Measurements from ENCODE around the gene CRYGB. TPM values are rescaled to one million over a fixed set of nuclear protein-coding genes. Genes with fewer than 3 reads are reported as not detected.

The CRYGB gene
- total and polyA plus RNA-seq, 2 of the 4 experiments (the other 2 are of a cell fraction): not detected

- H3K4me3 ChIP-seq (ENCODE audit: insufficient read depth, low read depth, low read length): no peak overlapping the region
- no peaks in the 10 kb centered on the region for H3K79me1 ChIP-seq (ENCODE audit: low read depth in 1 of 2, low read length in 2 of 2)
- H3K9me3 ChIP-seq (ENCODE audit: control insufficient read depth, insufficient read depth, low read length): no peaks in the 10 kb centered on the region
- H3K4me2 ChIP-seq (ENCODE audit: low read depth, low read length): no peak overlapping the region
- no peaks in the 10 kb centered on the region for H4K20me1 ChIP-seq (ENCODE audit: insufficient read depth, low read length)
- H4K91ac ChIP-seq (ENCODE audit: insufficient read depth, low read depth, low read length): no peak overlapping the region
- H2AFZ ChIP-seq (replicated peaks; ENCODE audit: low read length, poor library complexity): no peak overlapping the region
- no peaks in the 10 kb centered on the region for H3K9me1 ChIP-seq (ENCODE audit: insufficient read depth, low read length)
- peaks cover 2% of the 10 kb centered on the region for H3K27me3 ChIP-seq (ENCODE audit: control insufficient read depth, insufficient read depth, low read length)
- no peak overlapping the region for H3K27ac ChIP-seq (ENCODE audit: insufficient read depth, low read length)
- no peak overlapping the region for H3K4ac ChIP-seq (ENCODE audit: low read depth, low read length)
- H4K5ac ChIP-seq (ENCODE audit: low read depth, low read length): no peak overlapping the region
- H2BK120ac ChIP-seq (ENCODE audit: low read depth, low read length): no peak overlapping the region
- in situ Hi-C loops (cut with MboI; ENCODE audit: low sequenced_read_pairs) (no loop called here), dilution Hi-C loops (cut with HindIII; ENCODE audit: low sequenced_read_pairs, unreplicated experiment) (no loop called here), intact Hi-C loops (cut with micrococcal nuclease) (no loop called here)
- no peak overlapping the region for H3K56ac ChIP-seq (ENCODE audit: extremely low read depth, insufficient read depth, low read length)
- no peak overlapping the region for H2AK9ac ChIP-seq (replicated peaks; ENCODE audit: low read depth, low read length, poor library complexity)
- ATAC-seq (ENCODE audit: low read depth) (no peak), DNase-seq (no peak)
- H3K23ac ChIP-seq (ENCODE audit: low read depth, low read length): no peak overlapping the region
- no CpG with 5 or more reads among the region's 2 CpGs for WGBS, 2 experiments (ENCODE audit: extremely low coverage in 2 of 2, insufficient read length in 1 of 2)
- H2BK15ac ChIP-seq (ENCODE audit: low read depth, low read length): no peak overlapping the region
- no peak overlapping the region for H3K14ac ChIP-seq (replicated peaks; ENCODE audit: low read depth, low read length)
- H2BK20ac ChIP-seq (ENCODE audit: low read depth, low read length): no peak overlapping the region
- ChIA-PET CTCF (no interaction called here), POLR2A (ENCODE audit: unreplicated experiment) (no interaction called here)
- no peak overlapping the region for H3K18ac ChIP-seq (ENCODE audit: low read depth, low read length)
- BruUV-seq (replicated peaks): no TSS peak
- no peaks in the 10 kb centered on the region for H3K36me3 ChIP-seq (ENCODE audit: control insufficient read depth, insufficient read depth, low read length)
- no peak overlapping the region for H2AK5ac ChIP-seq (ENCODE audit: low read depth, low read length)
- no peak overlapping the region for H3K9ac ChIP-seq (ENCODE audit: low read depth, low read length)
- TF ChIP-seq ELK1 (IDR thresholded peaks at IDR 0.05; ENCODE audit: borderline replicate concordance, low read depth, low read length) (no peak), MAFK (IDR thresholded peaks at IDR 0.05; ENCODE audit: low read depth, low read length) (no peak), MXI1 (IDR thresholded peaks at IDR 0.05; ENCODE audit: borderline replicate concordance, low read depth, low read length) (no peak), CTCF (conservative IDR thresholded peaks at IDR 0.05; ENCODE audit: low read depth, low read length) (no peak)
- H2BK5ac ChIP-seq (ENCODE audit: low read depth, low read length, poor library complexity, severe bottlenecking): no peak overlapping the region
- H3K4me1 ChIP-seq (ENCODE audit: control insufficient read depth, insufficient read depth, low read length): no peaks in the 10 kb centered on the region
- no peak overlapping the region for H4K8ac ChIP-seq (ENCODE audit: low read depth in 2 of 2, low read length in 2 of 2)
Measured at GRCh38 chr2:208098267-208098666, 47.7 kb downstream of the CRYGB start.

Measured in IMR-90 (cell line).